Stromal cell of bone marrow (primary cell): ENCODE measurements around the gene UBE2E2.
A peak's percentile ranks its signal among the peaks of the same experiment; 100 is the strongest.

ENCODE experiments used
- DNase-seq: peaks from one replicate; pipeline ENCODE4 v3.0.0-alpha.2; 2012; ENCODE audit warnings: low read depth

The UBE2E2 gene

DNA sequence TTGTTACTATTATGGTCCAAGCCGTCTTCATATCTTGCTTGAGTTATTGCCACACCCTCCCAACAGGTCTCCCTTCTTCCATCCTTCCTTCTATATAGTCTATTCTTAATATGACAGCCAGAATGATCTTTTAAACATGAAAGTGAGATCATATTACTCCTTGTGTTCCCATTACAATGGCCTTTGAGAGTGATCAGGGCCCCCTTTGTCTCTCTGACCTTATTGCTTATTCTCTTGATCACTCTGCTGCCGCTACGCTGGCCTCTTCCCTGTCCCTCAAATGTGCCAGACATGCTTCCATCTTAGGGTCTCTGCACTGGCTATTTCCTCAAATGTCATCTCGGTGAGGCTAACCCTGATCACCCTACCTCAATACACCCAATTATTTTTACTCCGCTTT lies 38.1 kb downstream of the UBE2E2 start:
- no peak for DNase-seq

DNA sequence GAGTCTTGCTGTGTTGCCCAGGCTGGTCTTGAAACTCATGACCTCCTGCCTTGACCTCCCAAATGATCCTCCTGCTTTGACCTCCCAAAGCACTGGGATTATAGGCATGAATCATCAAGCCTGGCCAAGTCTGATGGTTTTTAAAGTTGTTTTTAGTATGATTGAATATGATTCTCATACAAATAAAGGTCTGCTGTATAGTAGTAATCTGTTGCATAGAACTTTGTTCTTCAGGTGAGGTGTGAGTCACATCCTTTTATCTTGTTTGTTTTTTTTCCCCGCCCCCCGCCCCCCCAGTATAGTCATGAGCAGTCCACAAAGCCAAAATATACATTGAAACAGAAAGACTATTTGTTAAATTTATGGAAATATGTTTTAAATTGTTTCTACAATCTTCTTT lies 39.0 kb downstream of the UBE2E2 start:
- DNase-seq = no peak

DNA sequence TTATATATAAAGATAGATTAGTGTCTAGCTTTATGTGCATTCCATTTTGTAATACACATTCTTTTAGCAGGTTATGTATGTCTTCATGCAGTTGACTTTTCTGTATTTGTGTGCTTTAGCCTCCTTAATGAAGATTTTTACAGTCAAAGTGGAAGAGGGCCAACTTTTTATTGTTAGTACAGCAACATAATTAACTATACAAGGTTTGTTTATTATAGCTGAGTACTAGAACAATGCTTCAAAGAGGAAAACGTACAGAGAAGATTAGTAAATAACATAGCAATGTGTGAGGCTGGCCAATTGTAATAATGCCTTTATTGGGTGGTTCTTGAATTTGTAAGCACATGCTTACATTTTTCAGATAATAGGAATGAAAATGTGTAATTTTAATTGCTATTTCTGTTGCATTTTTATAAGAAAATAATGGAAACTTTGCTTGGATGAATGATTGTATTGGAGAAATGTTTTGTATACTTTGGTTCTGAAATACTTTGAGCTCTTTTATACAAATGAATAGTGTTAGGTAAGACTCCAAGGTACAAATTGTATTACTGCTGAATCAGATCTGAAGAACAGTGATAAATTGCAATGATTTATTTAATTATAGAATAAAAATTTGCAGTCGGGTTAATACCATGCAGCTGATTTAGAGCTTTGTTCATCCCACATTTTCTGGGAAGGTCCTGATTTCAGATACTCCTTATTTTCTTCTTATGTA lies 41.4 kb downstream of the UBE2E2 start:
- no peak for DNase-seq

DNA sequence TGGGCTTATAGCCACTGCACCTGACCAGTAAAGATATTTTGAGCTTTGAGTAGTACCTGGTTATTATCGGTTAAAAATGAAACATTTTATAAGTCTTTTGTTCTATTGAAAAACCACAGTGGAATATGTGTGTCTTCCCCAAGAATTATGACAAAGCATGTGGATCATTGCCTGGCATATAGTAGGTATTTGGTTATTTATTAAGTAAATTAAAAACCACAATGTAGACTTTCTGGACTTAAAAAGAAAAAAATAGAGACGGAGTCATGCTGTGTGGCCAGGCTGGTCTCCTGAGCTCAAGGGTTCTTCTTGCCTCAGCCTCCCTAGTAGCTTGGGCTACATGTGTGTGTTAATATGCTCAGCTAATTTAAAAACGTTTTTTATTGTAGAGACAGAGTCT lies 43.5 kb downstream of the UBE2E2 start:
- no peak for DNase-seq

DNA sequence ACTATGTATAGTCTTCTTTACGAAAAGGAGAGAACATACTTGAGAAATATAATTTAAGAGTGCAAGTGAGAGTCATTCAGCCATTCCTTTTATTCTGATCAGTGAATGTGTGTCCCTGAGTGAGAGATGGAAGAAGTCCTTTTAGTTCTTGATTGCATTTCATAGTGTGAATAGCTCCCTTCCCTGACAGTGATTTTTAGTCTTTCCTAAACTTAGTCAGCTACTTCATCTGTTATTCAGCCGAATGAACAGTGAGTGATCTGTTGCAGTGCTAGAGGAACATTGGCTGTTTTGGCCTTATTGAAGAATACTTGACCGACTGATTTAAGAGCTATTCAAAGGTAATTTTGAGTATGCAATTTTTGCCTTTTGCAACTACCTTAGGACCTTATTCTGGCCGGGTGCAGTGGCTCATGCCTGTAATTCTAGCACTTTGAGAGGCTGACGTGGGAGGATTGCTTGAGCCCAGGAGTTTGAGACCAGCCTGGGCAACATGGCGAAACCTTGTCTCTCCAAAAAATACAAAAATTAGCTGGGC lies 45.5 kb downstream of the UBE2E2 start:
- DNase-seq = no peak

DNA sequence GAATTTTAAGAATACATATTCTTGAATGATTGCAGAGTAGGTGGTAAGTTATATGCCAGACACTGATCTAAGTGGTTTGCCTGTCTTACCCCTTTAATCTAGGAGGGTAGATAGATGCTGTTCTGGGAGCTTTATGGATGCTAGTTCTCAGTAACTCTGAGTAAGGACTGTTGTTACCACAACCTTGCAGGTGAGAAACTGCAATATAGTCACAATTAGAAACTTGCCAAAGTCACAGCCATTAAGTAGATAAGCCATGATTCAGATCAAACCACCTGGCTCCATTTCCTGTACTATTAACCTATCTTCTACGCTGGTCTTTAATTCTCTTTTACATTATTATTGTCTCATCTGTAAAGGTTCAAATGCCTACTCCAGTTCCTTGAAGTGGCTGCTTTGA lies 46.8 kb downstream of the UBE2E2 start:
- DNase-seq = no peak

DNA sequence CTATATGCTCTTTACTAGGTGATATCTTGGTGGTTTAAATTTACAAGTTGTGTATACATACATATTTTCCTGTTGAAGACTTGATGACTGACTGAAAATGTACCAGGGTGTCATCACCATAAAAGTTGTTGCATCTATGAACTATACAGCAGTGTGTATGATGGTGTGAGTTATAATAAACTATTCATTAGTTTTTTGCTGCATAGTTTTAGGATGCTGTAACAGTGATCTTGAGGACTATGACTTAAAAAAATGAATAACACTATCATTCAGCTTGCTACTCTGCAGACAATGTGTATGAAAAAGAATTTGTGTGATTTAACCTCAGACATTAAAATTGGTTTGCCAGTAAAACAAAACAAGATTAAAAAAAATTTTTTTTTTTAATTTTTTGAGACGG lies 49.0 kb downstream of the UBE2E2 start:
- no peak for DNase-seq

DNA sequence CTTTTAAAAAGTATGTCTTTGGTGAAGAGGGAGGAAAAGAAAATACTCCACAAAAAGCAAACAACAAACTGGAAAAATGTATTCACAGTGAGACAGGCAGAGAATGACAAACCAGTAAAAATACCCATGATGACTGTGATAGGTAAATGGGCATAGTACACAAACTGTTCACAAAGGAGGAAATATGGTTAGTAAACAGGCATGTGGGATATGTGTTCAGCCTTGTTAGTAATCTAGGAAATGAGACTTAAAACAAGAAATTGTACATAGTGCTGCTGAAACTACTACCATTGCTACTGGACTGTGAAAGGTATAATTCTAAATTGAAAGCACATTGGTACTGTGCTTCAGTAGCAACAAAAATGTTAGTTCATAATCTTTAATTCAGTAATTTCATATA lies 50.1 kb downstream of the UBE2E2 start:
- no peak for DNase-seq

DNA sequence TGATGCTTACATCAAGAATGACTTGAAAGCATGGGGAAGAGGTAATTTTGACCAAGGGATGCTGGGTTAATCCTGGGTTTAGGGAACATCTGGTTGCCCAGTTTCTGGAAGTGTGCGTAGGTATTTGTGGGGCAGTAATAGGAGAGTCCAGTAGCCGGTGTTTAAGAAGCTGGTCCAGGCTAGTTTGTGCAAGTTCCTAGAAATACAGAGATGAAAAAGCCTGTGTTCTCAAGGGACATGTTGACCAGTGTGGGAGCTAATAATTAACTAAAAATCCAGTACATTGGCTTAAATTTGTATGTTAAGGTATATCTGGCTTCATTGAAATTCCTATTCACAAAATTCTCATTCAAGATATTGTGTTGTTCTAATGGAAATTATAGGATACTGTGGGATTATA lies 51.2 kb downstream of the UBE2E2 start:
- DNase-seq = no peak

DNA sequence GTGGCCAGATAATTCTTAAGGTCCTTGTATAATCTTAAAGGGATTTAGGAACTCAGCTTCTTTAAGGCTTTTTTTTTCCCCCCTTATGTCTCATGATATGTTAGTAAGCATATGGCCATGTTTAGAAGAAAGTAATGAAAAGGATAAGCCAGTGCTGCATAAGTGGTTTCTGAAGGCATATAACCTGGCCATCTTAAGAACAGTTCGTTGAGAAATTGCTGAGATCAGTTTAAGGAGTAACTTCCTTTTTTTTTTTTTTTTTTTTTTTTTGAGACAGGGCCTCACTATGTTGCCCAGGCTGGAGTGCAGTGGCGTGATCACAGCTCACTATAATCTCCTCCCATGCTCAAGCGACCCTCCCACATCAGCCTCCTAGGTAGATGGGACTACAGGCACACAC lies 51.7 kb downstream of the UBE2E2 start:
- DNase-seq = no peak

DNA sequence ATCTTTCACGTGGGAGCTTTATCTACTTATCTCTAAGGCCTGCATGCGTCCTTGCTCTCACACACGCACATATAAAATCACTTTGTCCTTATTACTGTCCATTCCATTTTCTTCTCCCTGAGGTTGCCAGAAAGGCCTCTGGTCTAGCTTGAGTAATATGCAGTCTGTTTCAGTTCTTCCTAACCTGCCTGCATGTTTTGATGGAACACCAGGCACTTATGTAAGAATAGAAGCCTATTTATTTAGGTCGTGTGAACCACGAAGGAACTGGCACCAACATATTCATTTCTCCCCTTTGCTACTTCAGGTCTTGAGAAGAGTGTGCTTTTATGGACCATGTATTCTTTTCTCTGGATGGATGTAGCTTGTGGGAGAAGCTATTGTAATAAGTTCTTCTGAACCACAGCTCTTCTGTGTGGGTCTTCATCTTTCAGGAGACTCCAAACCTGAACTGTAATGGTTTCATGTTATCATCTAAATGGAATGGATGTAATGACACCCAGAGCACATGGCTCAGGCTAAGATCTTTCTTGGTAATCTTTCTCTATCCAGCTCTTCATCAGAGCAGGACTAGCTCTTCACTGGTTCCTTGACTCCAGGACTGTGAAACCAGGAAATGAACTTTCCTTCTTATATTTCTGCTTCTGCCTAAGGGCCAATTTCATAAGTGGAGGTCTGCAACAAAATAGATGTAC lies 53.8 kb downstream of the UBE2E2 start:
- DNase-seq = no peak

DNA sequence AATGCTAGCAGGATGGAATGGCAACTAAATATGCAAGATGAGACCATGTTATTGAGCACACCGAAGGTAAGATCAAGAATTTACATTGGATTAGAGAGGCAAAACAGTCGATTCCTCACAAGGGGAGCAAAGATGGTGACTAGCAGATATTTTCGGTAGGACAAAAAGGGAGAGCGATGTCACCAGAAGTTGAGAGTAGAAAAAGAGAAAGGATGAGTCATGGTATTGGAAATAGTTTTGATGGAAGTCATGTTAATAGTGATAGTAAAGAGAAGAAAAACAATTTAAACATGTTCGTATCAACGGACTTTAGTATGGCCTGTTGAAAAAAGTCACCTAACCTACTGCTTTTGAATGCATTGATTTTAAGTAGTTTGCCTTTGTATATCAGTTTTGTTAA lies 55.0 kb downstream of the UBE2E2 start:
- DNase-seq = no peak

DNA sequence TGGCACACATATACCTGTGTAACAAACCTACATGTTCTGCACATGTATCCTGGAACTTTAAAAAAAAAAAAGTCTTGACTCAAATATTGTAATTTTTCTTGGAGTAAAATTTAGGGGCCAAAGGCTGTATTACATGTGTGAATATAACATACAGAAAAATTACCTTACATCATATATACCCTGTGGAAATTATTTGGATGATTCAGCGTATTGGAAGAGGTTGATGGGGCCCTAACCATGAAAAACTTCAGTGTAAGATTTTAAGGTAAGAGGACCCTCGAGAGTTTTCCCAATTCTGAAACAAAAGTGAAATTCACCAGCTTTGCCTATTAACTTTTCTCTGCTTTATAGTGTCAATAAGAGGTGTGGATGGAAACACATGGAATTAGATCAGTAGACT lies 56.4 kb downstream of the UBE2E2 start:
- no peak for DNase-seq

DNA sequence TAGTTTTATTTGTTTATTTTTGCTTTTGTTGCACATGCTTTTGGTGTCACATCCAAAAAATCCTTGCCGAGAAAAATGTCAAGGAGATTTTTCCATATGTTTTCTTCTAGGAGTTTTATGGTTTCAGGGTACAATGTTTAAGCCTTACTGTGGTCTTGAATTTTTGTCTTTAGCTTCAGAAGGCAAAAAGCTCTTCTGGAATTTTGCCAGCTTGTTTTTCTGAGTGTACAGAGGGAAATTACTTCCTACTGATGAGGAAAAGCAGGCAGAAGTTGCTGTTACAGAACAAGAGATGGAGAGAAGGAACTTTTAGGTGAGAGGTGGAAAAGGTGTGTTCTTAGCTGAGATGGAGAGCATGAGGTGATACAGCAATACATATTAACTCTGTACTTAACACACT lies 59.6 kb downstream of the UBE2E2 start:
- no peak for DNase-seq

DNA sequence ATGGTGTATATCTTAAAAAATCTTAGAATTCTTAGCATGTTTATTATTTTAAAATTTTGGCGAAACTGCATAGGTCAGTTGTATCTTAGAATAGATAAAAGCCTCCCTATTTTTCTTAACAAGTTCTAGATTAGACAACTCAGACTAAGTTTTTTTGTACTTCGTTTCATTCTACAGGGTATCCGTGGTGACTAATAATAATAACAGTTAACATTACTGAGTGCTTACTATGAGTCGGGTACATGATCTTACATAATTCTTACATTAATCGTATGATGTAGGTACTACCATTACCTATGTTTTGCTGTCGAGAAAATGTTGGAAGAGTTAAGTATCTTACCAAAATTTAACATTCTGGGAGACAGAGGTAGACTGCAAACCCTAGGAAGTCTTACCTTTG lies 60.7 kb downstream of the UBE2E2 start:
- no peak for DNase-seq

DNA sequence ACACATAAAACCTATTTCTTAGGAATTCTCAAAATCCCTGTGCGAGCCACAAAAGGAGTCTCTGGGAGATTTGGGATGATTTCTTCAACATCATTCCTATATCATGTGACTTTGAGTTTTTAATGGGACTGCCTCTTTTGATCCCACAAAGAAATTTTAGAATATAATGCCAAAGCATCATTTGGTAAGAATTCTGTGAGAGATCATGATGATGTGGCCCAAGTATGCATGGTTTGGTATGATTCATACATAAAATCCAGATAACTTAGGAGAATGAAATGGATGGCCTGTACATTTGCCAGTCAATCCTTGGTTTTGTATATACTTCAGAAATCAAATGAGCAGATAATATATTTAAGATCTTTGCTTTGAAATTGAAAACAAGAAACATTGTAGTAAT lies 61.3 kb downstream of the UBE2E2 start:
- DNase-seq = peak; percentile 70

DNA sequence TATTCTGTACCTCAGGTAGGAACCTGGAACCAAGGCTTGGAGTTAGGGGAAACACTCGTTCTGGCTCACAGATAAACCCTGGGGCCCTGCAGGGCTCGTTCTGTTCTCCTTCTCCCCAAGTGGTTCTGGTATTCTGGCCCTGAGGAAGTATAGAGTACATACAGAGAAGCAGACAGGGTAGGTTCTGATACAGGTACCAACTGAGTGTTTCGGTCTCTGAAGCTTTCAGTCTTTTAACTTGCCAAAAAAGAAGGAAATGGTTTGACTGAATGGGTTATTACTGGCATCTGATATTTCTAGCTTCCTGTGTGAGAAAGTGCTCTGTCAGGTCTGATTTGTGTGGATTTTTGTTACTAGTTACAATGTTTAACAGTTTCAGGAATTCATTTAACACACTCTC lies 67.3 kb downstream of the UBE2E2 start:
- DNase-seq = no peak

DNA sequence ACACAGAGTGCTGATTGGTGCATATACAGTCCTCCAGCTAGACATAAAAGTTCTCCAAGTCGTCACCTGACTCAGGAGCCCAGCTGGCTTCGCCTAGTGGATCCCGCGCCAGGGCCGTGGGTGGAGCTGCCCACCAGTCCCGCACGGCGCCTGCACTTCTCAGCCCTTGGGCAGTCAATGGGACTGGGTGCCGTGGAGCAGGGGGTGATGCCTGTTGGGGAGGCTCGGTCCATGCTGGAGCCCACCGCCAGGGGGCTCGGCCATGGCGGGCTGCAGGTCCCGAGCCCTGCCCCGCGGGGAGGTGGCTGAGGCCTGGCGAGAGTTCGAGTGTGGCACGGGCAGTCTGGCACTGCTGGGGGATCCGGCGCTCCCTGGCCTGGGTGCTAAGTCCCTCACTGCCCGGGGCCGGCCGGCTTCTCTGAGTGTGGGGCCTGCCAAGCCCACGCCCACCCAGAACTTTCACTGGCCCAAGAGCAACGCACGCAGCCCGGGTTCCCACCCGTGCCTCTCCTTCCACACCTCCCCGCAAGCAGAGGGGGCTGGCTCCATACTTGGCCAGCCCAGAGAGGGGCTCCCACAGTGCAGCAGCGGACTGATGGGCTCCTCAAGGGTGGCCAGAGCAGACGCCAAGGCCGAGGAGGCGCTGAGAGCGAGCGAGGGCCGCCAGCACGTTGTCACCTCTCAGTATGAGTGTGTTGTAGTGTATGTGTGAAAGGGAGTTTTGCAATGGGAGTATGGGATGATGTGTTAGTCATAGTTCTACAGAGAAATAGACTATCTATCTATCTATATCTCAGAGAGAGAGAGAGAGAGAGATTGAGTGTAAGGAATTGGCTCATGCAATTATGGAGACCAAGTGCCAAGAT lies 69.0 kb downstream of the UBE2E2 start:
- DNase-seq = no peak

DNA sequence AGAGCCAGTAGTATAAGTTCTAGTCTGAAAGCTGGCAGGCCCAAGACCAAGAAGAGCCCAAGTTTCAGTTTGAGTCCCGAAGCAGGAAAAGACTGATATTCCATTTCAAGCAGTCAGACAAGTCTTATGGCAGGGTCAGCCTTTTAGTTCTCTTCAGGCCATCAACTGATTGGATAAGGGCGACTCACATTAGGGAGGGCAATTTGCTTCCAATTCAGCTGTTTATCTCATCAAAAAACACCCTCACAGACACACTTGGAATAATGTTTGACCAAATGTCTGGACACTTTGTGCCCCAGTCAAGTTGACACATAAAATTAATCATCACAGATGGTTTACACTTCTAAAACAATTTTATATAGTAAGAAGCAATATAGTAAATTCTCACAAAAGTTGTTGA lies 69.7 kb downstream of the UBE2E2 start:
- DNase-seq = no peak

DNA sequence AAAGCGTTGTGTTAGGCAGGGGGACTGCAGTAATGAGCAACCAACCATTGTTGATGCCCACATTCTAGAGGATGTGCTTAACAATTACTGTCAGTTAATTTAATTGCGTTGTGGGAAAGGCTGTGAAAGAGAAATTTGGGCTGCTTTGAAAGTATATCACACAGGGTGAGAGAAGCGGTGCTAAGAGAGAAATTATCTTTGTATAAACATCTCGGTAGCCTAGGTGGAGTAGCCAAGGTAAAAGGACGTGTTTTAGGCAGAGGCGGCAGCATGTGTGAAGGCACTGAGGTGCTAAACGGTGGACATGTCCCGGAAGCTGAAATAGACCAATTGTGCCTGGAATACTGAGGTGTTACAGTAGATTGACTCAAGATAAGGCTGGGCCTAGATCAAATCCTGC lies 71.9 kb downstream of the UBE2E2 start:
- no peak for DNase-seq

DNA sequence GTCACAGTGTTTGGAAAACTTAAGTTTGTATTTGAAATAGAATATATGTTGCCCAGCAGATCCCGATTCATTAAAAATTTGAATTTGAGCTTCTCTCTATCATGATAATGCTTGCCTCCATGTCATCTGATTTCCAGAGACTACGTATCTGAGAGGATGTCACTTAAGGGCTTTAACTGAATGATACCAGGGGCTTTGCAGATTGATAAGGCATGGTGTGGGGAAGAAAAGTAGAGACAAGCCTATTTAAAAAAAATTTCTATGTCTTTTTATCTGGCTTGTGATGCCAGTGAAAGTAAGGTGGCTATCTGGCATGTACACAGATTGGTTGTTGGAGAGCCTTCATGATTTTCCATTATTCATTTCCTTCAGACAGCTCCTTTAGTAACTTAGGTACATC lies 72.7 kb downstream of the UBE2E2 start:
- DNase-seq = no peak

DNA sequence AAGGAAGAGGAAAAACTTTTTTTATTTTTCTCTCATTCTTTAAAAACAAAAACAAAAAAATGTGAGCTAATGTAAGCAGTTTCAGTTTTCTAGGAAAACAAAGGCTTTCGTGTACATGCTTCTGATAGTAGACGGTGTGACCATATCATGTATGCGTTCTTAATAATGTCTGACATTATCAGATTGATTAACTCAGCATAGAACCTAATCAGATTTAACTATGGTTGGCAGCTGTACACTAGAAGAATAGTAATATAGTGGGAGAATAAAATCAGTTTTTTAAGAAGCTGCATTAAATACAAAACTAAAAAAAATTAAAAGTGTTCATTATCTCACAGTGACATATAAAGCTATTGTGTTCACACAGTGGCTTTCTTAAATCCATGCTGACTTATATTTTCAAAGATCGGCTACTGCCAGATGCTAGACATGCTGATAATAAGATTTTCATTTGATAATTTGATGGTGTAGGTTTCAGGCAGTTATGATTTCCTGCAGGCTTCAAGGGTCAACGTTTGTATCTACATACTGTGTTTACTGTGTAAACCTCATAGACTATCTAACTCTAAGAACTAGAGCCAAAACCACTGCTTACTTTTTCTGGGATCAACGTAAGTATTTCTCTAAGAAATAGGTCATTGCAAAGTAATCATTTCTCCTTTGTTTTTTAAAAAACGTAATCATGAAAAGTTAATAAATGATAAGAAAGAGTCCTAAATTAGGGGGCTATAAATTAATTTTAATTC lies 74.0 kb downstream of the UBE2E2 start:
- DNase-seq = no peak
